IMR-90 (cell line): ENCODE measurements around the gene ABCB6. TPM values are rescaled to one million over a fixed set of nuclear protein-coding genes. Genes with fewer than 3 reads are reported as not detected.

Experiments
- ATAC-seq: fragments of 200-7000 bp; cut with Tn5 transposase; 2 replicates; pipeline ENCODE4 v1.9.1; 2020; ENCODE audit warnings: low read depth, mild to moderate bottlenecking, moderate library complexity
- BruUV-seq: library from RNA; stranded (reverse); fragments of 400-500 nt; replicated peaks from 2 replicates; lab custom pipeline; 2021; lab: Mats Ljungman, UMichigan
- CTCF ChIA-PET: fragments of 300-600 bp; formaldehyde crosslinking; extraction: SDS; loops from one replicate; lab custom pipeline; 2021; ENCODE audit warnings: antibody characterized with exemption; lab: Yijun Ruan, JAX
- POLR2A ChIA-PET: fragments of 300-600 bp; sonication (Branson Sonifier 250); formaldehyde crosslinking; loops from one replicate; lab custom pipeline; 2022; ENCODE audit warnings: antibody characterized with exemption; ENCODE audit not compliant: unreplicated experiment; lab: Charles Lee
- DNase-seq: peaks from one replicate; pipeline ENCODE4 v3.0.0; 2013
- H2AFZ ChIP-seq: replicated peaks from 2 replicates; pipeline ENCODE3; 2013; ENCODE audit warnings: low read length, mild to moderate bottlenecking; ENCODE audit not compliant: poor library complexity
- H2AK5ac ChIP-seq: 2 replicates; pipeline ENCODE4 v1.6.1; 2013; ENCODE audit warnings: low read depth, low read length, inconsistent platforms
- H2AK9ac ChIP-seq: replicated peaks from 2 replicates; pipeline ENCODE3; 2013; ENCODE audit warnings: mild to moderate bottlenecking, low read depth, low read length, moderate library complexity; ENCODE audit not compliant: poor library complexity
- H2BK120ac ChIP-seq: 2 replicates; pipeline ENCODE4 v1.6.1; 2013; ENCODE audit warnings: low read depth, low read length, inconsistent platforms
- H2BK15ac ChIP-seq: 3 replicates; pipeline ENCODE4 v1.6.1; 2013; ENCODE audit warnings: low read depth, low read length, inconsistent platforms
- H2BK20ac ChIP-seq: 2 replicates; pipeline ENCODE4 v1.6.1; 2013; ENCODE audit warnings: low read depth, mild to moderate bottlenecking, inconsistent platforms, low read length, moderate library complexity
- H2BK5ac ChIP-seq: 2 replicates; pipeline ENCODE4 v1.6.1; 2013; ENCODE audit warnings: mild to moderate bottlenecking, low read depth, low read length, inconsistent platforms; ENCODE audit not compliant: poor library complexity, severe bottlenecking
- H3K14ac ChIP-seq: replicated peaks from 2 replicates; pipeline ENCODE4 v1.6.1; 2013; ENCODE audit warnings: low read depth, low read length, inconsistent platforms
- H3K18ac ChIP-seq: 2 replicates; pipeline ENCODE4 v1.6.1; 2013; ENCODE audit warnings: low read depth, low read length, control low read depth
- H3K23ac ChIP-seq: 2 replicates; pipeline ENCODE4 v1.6.1; 2013; ENCODE audit warnings: low read depth, low read length, inconsistent platforms
- H3K27ac ChIP-seq: 2 replicates; pipeline ENCODE4 v1.5.1; 2013; ENCODE audit warnings: mild to moderate bottlenecking, control low read depth, low read length; ENCODE audit not compliant: insufficient read depth
- H3K27me3 ChIP-seq: 2 replicates; pipeline ENCODE4 v1.6.1; 2013; ENCODE audit warnings: low read length; ENCODE audit not compliant: control insufficient read depth, insufficient read depth
- H3K36me3 ChIP-seq: 2 replicates; pipeline ENCODE4 v1.6.1; 2013; ENCODE audit warnings: low read length, mixed read lengths; ENCODE audit not compliant: control insufficient read depth, insufficient read depth
- H3K4ac ChIP-seq: 2 replicates; pipeline ENCODE4 v1.6.1; 2013; ENCODE audit warnings: low read depth, low read length, inconsistent platforms
- H3K4me1 ChIP-seq: 2 replicates; pipeline ENCODE4 v1.6.1; 2013; ENCODE audit warnings: low read length, mixed read lengths; ENCODE audit not compliant: control insufficient read depth, insufficient read depth
- H3K4me2 ChIP-seq: 2 replicates; pipeline ENCODE4 v1.6.1; 2013; ENCODE audit warnings: low read depth, mild to moderate bottlenecking, control low read depth, low read length, moderate library complexity
- H3K4me3 ChIP-seq: 2 replicates; pipeline ENCODE4 v1.5.1; 2013; ENCODE audit warnings: low read depth, mild to moderate bottlenecking, control low read depth, low read length, moderate library complexity; ENCODE audit not compliant: insufficient read depth
- H3K56ac ChIP-seq: 2 replicates; pipeline ENCODE4 v1.6.1; 2013; ENCODE audit warnings: low read length, inconsistent platforms; ENCODE audit not compliant: insufficient read depth; ENCODE audit errors: extremely low read depth
- H3K79me1 ChIP-seq, 2 experiments: 2 replicates each; pipeline ENCODE4 v1.6.1; 2013; ENCODE audit warnings: low read length in 2 of 2, inconsistent platforms in 1 of 2, low read depth in 1 of 2
- H3K9ac ChIP-seq: 2 replicates; pipeline ENCODE4 v1.6.1; 2013; ENCODE audit warnings: low read depth, low read length, control low read depth
- H3K9me1 ChIP-seq: 2 replicates; pipeline ENCODE4 v1.6.1; 2013; ENCODE audit warnings: low read length, inconsistent platforms; ENCODE audit not compliant: insufficient read depth
- H3K9me3 ChIP-seq: 2 replicates; pipeline ENCODE4 v1.6.1; 2013; ENCODE audit warnings: low read length; ENCODE audit not compliant: control insufficient read depth, insufficient read depth
- H4K20me1 ChIP-seq: 2 replicates; pipeline ENCODE4 v1.6.1; 2013; ENCODE audit warnings: low read length, inconsistent platforms; ENCODE audit not compliant: insufficient read depth
- H4K5ac ChIP-seq: 2 replicates; pipeline ENCODE4 v1.6.1; 2013; ENCODE audit warnings: mild to moderate bottlenecking, low read depth, low read length, control low read depth
- H4K8ac ChIP-seq, 2 experiments: 2 replicates each; pipeline ENCODE4 v1.6.1; 2013; ENCODE audit warnings: low read depth in 2 of 2, low read length in 2 of 2, control low read depth in 1 of 2, inconsistent platforms in 1 of 2
- H4K91ac ChIP-seq: 2 replicates; pipeline ENCODE4 v1.6.1; 2013; ENCODE audit warnings: low read depth, low read length, inconsistent platforms; ENCODE audit not compliant: insufficient read depth
- BHLHE40 ChIP-seq: fragments of 150-350 bp; IDR thresholded peaks from 2 replicates; pipeline ENCODE4 v1.6.1; 2016; ENCODE audit warnings: mild to moderate bottlenecking, low read depth, low read length
- CEBPB ChIP-seq: IDR thresholded peaks from 2 replicates; pipeline ENCODE4 v1.6.1; 2012; ENCODE audit warnings: low read depth, low read length, improper control_type of control experiment
- CHD1 ChIP-seq: IDR thresholded peaks from 2 replicates; pipeline ENCODE4 v1.6.1; 2012; ENCODE audit warnings: low read depth, low read length, improper control_type of control experiment
- FOS ChIP-seq: fragments of 150-350 bp; IDR thresholded peaks from 2 replicates; pipeline ENCODE4 v1.6.1; 2016; ENCODE audit warnings: low read depth, low read length
- MAFK ChIP-seq: IDR thresholded peaks from 2 replicates; pipeline ENCODE4 v1.6.1; 2012; ENCODE audit warnings: low read depth, low read length, improper control_type of control experiment
- MAZ ChIP-seq: IDR thresholded peaks from 2 replicates; pipeline ENCODE4 v1.6.1; 2012; ENCODE audit warnings: low read depth, mild to moderate bottlenecking, low read length, improper control_type of control experiment, moderate library complexity, borderline replicate concordance
- MXI1 ChIP-seq: IDR thresholded peaks from 2 replicates; pipeline ENCODE4 v1.6.1; 2012; ENCODE audit warnings: low read depth, mild to moderate bottlenecking, low read length, moderate library complexity, borderline replicate concordance
- NFE2L2 ChIP-seq: fragments of 150-350 bp; IDR thresholded peaks from 2 replicates; pipeline ENCODE4 v1.6.1; 2016; ENCODE audit warnings: low read depth, mild to moderate bottlenecking, low read length
- POLR2A ChIP-seq: IDR thresholded peaks from 2 replicates; pipeline ENCODE4 v1.6.1; 2012; ENCODE audit warnings: mild to moderate bottlenecking, low read depth, low read length
- RAD21 ChIP-seq: IDR thresholded peaks from 2 replicates; pipeline ENCODE4 v1.6.1; 2012; ENCODE audit warnings: low read length, improper control_type of control experiment
- RCOR1 ChIP-seq: IDR thresholded peaks from 2 replicates; pipeline ENCODE4 v1.6.1; 2012; ENCODE audit warnings: mild to moderate bottlenecking, low read length, improper control_type of control experiment; ENCODE audit not compliant: insufficient replicate concordance
- RFX5 ChIP-seq: IDR thresholded peaks from 2 replicates; pipeline ENCODE4 v1.8.0; 2012; ENCODE audit warnings: low read depth, mild to moderate bottlenecking, low read length, moderate library complexity
- SMC3 ChIP-seq: fragments of 150-350 bp; IDR thresholded peaks from 2 replicates; pipeline ENCODE4 v1.6.1; 2016; ENCODE audit warnings: low read depth, mild to moderate bottlenecking, antibody characterized with exemption, low read length, moderate library complexity
- USF2 ChIP-seq: fragments of 150-350 bp; IDR thresholded peaks from 2 replicates; pipeline ENCODE4 v1.6.1; 2017; ENCODE audit warnings: mild to moderate bottlenecking, antibody characterized with exemption, low read length, low read depth
- WGBS, 2 experiments: methylation state at CpG; one replicate each; pipeline versions ENCODE4 v1.1.5 to v1.1.7; 2013; ENCODE audit warnings: missing lambda C conversion rate in 2 of 2; ENCODE audit not compliant: insufficient read length in 1 of 2; ENCODE audit errors: extremely low coverage in 2 of 2; 5-methylcytosine and 5-hydroxymethylcytosine counted together
- dilution Hi-C: fragments of 300-500 bp; cut with HindIII; formaldehyde crosslinking; loops from one replicate; pipeline ENCODE4 v1.14.3; 2018; ENCODE audit warnings: low sequenced_read_pairs; ENCODE audit not compliant: unreplicated experiment
- in situ Hi-C: fragments of 300-500 bp; cut with MboI; formaldehyde crosslinking; loops from 3 replicates; pipeline ENCODE4 v1.14.3; 2019; ENCODE audit warnings: low sequenced_read_pairs, inconsistent platforms, mixed read lengths
- intact Hi-C: fragments of 100-400 bp; cut with micrococcal nuclease; formaldehyde crosslinking; loops from 2 replicates; pipeline ENCODE4 v1.10.0; 2022
- polyA plus RNA-seq, 3 experiments: library from polyadenylated mRNA; depleted of rRNA; stranded (reverse); fragments of >200 nt; gene quantifications; 2 replicates each; pipeline ENCODE4 v1.2.3, GENCODE V29; 2012; ENCODE audit warnings: low replicate concordance in 1 of 3
- total RNA-seq: library from RNA; depleted of rRNA; stranded (reverse); fragments of >200 nt; gene quantifications from 2 replicates; pipeline ENCODE4 v1.2.3, GENCODE V29; 2012
- TF ChIP-seq, protein P1 (sequence below): conservative IDR thresholded peaks from 2 replicates; pipeline ENCODE4 v1.5.1; 2012; ENCODE audit warnings: mild to moderate bottlenecking, low read depth, low read length, improper control_type of control experiment
- TF ChIP-seq, protein P2 (sequence below): fragments of 150-350 bp; IDR thresholded peaks from 2 replicates; pipeline ENCODE4 v1.6.1; 2016; ENCODE audit warnings: low read depth, mild to moderate bottlenecking, low read length, moderate library complexity, borderline replicate concordance

The ABCB6 gene
- total and polyA plus RNA-seq, 2 of the 4 experiments (the other 2 are of a cell fraction) = 12.5 to 24.7 TPM

- H3K14ac ChIP-seq = no peak overlapping the region
- no peak overlapping the region for H2BK15ac ChIP-seq
- H3K4me2 ChIP-seq = no peak overlapping the region
- H3K9me3 ChIP-seq = no peaks in the 10 kb centered on the region
- H3K36me3 ChIP-seq = peaks cover 7% of the 10 kb centered on the region; the same call in 1 of the 2 replicates
- H4K20me1 ChIP-seq = peaks cover 7% of the 10 kb centered on the region; the same call in 1 of the 2 replicates
- TF ChIP-seq POLR2A (no peak), MXI1 (no peak), USF2 (no peak), CHD1 (no peak), MAFK (no peak), BHLHE40 (no peak), RAD21 (no peak), RFX5 (no peak), MAZ (no peak), SMC3 (no peak), RCOR1 (no peak), CEBPB (no peak), NFE2L2 (no peak), FOS (no peak)
- TF ChIP-seq, protein P1, sequence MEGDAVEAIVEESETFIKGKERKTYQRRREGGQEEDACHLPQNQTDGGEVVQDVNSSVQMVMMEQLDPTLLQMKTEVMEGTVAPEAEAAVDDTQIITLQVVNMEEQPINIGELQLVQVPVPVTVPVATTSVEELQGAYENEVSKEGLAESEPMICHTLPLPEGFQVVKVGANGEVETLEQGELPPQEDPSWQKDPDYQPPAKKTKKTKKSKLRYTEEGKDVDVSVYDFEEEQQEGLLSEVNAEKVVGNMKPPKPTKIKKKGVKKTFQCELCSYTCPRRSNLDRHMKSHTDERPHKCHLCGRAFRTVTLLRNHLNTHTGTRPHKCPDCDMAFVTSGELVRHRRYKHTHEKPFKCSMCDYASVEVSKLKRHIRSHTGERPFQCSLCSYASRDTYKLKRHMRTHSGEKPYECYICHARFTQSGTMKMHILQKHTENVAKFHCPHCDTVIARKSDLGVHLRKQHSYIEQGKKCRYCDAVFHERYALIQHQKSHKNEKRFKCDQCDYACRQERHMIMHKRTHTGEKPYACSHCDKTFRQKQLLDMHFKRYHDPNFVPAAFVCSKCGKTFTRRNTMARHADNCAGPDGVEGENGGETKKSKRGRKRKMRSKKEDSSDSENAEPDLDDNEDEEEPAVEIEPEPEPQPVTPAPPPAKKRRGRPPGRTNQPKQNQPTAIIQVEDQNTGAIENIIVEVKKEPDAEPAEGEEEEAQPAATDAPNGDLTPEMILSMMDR = no peak
- TF ChIP-seq, protein P2, sequence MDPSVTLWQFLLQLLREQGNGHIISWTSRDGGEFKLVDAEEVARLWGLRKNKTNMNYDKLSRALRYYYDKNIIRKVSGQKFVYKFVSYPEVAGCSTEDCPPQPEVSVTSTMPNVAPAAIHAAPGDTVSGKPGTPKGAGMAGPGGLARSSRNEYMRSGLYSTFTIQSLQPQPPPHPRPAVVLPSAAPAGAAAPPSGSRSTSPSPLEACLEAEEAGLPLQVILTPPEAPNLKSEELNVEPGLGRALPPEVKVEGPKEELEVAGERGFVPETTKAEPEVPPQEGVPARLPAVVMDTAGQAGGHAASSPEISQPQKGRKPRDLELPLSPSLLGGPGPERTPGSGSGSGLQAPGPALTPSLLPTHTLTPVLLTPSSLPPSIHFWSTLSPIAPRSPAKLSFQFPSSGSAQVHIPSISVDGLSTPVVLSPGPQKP = no peak
- no peak for ATAC-seq
- in situ Hi-C loops (no loop called here), dilution Hi-C loops (no loop called here), intact Hi-C loops (no loop called here)
- WGBS, 2 experiments = no CpG with 5 or more reads among the region's 5 CpGs
- peak overlapping the region; percentile 52 for H2AK9ac ChIP-seq
- no peak overlapping the region for H3K9ac ChIP-seq
- no peak overlapping the region for H4K5ac ChIP-seq
- DNase-seq = no peak
- no peak overlapping the region for H2AK5ac ChIP-seq
- no peaks in the 10 kb centered on the region for H3K27me3 ChIP-seq
- 0 out of 2 replicates have a peak, but pooled peaks cover 4% of the 10 kb centered on the region for H3K9me1 ChIP-seq
- no peak overlapping the region for H2BK120ac ChIP-seq
- H4K8ac ChIP-seq = no peak overlapping the region
- ChIA-PET POLR2A (no interaction called here), CTCF (no interaction called here)
- no peak overlapping the region for H2BK5ac ChIP-seq
- peaks cover 3% of the 10 kb centered on the region; the same call in 1 of the 2 replicates for H3K4me1 ChIP-seq
- no peak overlapping the region for H3K56ac ChIP-seq
- H2BK20ac ChIP-seq = no peak overlapping the region
- H4K91ac ChIP-seq = no peak overlapping the region
- no peaks in the 10 kb centered on the region for H3K79me1 ChIP-seq
- H3K27ac ChIP-seq = no peak overlapping the region
- H3K4me3 ChIP-seq = no peak overlapping the region
- no peak overlapping the region for H3K4ac ChIP-seq
- no peak overlapping the region for H2AFZ ChIP-seq
- H3K23ac ChIP-seq = no peak overlapping the region
- no peak overlapping the region for H3K18ac ChIP-seq
- BruUV-seq = no TSS peak
These were observed 50.8 kb downstream of the ABCB6 start for GRCh38 chr2:219167997-219168396.
